Upper lobe of right lung (tissue), 1 donor: Measurements from ENCODE around the gene DLG4. TPM values are rescaled to one million over a fixed set of nuclear protein-coding genes. Genes with fewer than 3 reads are reported as not detected.
A peak's percentile ranks its signal among the peaks of the same experiment; 100 is the strongest.

Source experiments
- ATAC-seq: fragments of 200-7000 bp; cut with Tn5 transposase; one replicate; pipeline ENCODE4 v1.9.1; 2020; ENCODE audit warnings: mild to moderate bottlenecking, moderate library complexity
- DNase-seq: peaks from one replicate; pipeline ENCODE4 v3.0.0-alpha.2; 2020
- H3K27ac ChIP-seq: fragments of 200-600 bp; one replicate; pipeline ENCODE4 v1.8.0; 2022
- H3K27me3 ChIP-seq: fragments of 200-600 bp; one replicate; pipeline ENCODE4 v1.8.0; 2022; ENCODE audit warnings: mild to moderate bottlenecking
- H3K36me3 ChIP-seq: fragments of 200-600 bp; one replicate; pipeline ENCODE4 v1.8.0; 2022
- H3K4me1 ChIP-seq: fragments of 200-600 bp; one replicate; pipeline ENCODE4 v1.8.0; 2022
- H3K4me3 ChIP-seq: fragments of 200-600 bp; one replicate; pipeline ENCODE4 v1.8.0; 2022; ENCODE audit warnings: mild to moderate bottlenecking
- H3K9me3 ChIP-seq: fragments of 200-600 bp; one replicate; pipeline ENCODE4 v1.8.0; 2022
- CTCF ChIP-seq: fragments of 200-600 bp; IDR thresholded peaks from one replicate; pipeline ENCODE4 v1.8.0; 2022; ENCODE audit warnings: antibody characterized with exemption
- intact Hi-C: fragments of 100-400 bp; cut with DNase I; formaldehyde crosslinking; loops from one replicate; pipeline ENCODE4 v1.11.0; 2022
- total RNA-seq: library from RNA; stranded (reverse); fragmentation: NEBNext Ultra II Directional; extraction: Animal tissue kit (Norgen Biotek cat#: 25700); gene quantifications from one replicate; pipeline ENCODE4 v1.2.1, GENCODE V29; 2021
- donor health status: DM: no; HTN: yes; CAD: no; lungs with severe emphysema.

Gene DLG4
- total RNA-seq, 1 donor from 2014 or later: 30.7 TPM

DNA sequence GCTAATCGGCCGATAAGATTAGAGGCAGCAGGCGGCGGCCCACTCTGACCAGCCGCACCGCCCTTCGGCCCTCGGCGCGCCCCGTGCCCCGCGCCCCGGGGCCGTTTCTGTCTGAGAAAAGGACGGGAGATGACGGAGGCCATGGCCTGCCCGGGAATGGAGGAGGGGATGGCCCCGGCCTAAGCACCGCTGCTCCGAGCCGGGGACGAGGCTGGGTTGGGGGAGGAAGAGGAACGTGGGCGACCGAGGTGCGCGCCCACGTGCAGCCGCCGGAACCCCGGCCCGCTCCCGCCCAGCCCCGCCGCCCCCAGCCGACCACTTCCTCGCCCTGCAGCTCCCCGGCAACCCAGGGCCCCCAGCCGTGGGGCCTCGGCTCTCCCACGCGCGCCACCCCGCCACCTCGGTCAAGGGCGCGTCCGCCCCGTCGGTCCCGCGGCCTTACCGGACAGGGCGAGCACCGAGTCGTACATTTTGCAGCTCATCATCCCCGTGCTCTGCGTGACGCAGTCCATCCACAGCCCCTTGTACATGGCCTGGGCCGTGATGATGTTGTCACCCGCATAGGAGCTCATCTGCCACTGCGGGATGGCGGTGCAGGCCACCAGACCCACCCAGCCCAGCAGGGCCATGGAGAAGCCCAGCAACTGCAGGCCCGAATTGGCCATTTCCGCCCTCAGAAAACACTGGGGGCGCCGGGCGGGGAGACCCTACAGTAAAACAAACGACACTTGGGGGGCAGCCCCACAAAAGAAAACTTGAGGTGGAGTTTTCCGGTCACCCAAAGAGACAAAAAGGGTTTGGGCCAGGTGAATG is 41.9 kb upstream of the DLG4 start:
- no peaks in the 10 kb centered on the region for H3K9me3 ChIP-seq
- TF ChIP-seq CTCF: no peak
- peaks cover 23% of the 10 kb centered on the region for H3K36me3 ChIP-seq
- intact Hi-C loops: no loop called here
- H3K4me3 ChIP-seq: peak overlapping the region; percentile 68
- ATAC-seq (peak; percentile 21), DNase-seq (peak; percentile 79)
- peaks cover 4% of the 10 kb centered on the region for H3K27me3 ChIP-seq
- peaks cover 25% of the 10 kb centered on the region for H3K4me1 ChIP-seq
- H3K27ac ChIP-seq: peak overlapping the region; percentile 91

DNA sequence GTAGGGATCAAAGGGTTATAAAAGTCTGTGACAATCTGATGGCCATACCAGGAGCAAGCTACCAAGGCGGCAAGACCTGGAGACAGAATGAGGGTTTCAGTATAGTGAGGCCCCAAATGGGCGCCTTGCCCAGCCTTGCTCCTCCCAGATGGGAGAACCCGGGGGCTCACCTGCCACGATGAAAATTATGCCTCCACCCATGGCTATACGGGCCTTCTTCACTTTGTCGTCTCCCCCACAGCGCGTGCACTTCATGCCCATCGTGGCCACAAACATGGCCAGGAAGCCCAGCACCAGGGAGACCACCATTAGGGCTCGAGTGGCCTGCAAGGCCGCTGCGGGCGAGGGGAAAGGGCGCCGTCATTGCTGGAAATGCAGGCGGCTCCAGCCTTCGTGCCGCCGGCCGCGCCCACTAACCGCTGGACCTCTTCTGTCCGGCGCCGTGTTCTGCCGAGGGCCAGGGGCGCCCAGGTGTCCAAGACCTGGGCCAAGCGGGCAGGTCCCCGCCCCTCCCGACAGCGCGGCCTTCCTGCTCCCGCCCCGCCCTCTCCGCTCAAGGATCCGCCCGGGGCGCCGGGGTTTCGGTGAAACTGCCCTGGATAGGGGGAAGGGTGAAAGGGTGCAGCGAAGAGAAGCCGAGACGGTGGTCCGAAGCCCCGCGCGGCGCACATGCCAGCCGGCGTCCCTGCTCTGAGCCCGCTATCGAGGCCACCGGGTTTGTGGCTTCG is 41.2 kb upstream of the DLG4 start:
- Histone ChIP-seq H3K9me3 (no peaks in the 10 kb centered on the region), H3K4me3 (peak overlapping the region; percentile 68), H3K27ac (peak overlapping the region; percentile 91), H3K36me3 (peaks cover 31% of the 10 kb centered on the region), H3K4me1 (peaks cover 25% of the 10 kb centered on the region), H3K27me3 (peaks cover 4% of the 10 kb centered on the region)
- no peak for TF ChIP-seq CTCF
- ATAC-seq (peak; percentile 74), DNase-seq (peak; percentile 93)
- intact Hi-C loops: no loop called here

DNA sequence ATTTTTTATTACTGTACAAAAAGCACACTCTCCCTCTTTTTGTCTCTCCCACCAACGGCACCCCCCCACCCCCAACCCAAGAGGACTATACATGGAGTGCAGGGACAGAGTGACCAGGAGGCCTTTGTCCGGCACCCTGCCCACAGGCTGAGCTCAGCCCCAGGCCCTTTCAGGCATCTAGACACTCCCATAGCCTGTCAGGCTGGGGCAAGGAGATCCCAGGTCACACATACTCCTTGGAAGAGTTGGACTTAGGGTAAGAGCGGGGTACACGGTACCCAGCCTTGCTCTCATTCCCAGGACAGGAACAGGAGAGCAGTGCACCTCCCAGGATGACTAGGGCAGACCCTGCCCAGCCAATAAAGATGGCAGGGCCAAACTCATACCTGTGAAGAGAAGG is 40.5 kb upstream of the DLG4 start:
- DNase-seq (no peak), ATAC-seq (no peak)
- Histone ChIP-seq H3K36me3 (peaks cover 38% of the 10 kb centered on the region), H3K9me3 (no peaks in the 10 kb centered on the region), H3K27ac (peak overlapping the region; percentile 91), H3K27me3 (peaks cover 4% of the 10 kb centered on the region), H3K4me1 (peaks cover 25% of the 10 kb centered on the region), H3K4me3 (peak overlapping the region; percentile 68)
- intact Hi-C loops: no loop called here
- no peak for TF ChIP-seq CTCF

- Histone ChIP-seq H3K9me3 (no peaks in the 10 kb centered on the region), H3K4me3 (no peak overlapping the region), H3K36me3 (peaks cover 44% of the 10 kb centered on the region), H3K27ac (no peak overlapping the region), H3K27me3 (peaks cover 4% of the 10 kb centered on the region), H3K4me1 (peaks cover 25% of the 10 kb centered on the region)
- intact Hi-C loops: no loop called here
- DNase-seq (no peak), ATAC-seq (no peak)
- TF ChIP-seq CTCF: no peak
Measured at GRCh38 chr17:7259555-7259889, 39.9 kb upstream of the DLG4 start.

- H3K36me3 ChIP-seq: peaks cover 50% of the 10 kb centered on the region
- DNase-seq (peak; percentile 84), ATAC-seq (peak; percentile 57)
- intact Hi-C loops: no loop called here
- peaks cover 25% of the 10 kb centered on the region for H3K4me1 ChIP-seq
- no peak overlapping the region for H3K27ac ChIP-seq
- H3K4me3 ChIP-seq: no peak overlapping the region
- no peaks in the 10 kb centered on the region for H3K9me3 ChIP-seq
- peaks cover 4% of the 10 kb centered on the region for H3K27me3 ChIP-seq
- TF ChIP-seq CTCF: no peak
Measured at GRCh38 chr17:7258731-7259554, 39.3 kb upstream of the DLG4 start.
